ENCODE data around the gene TCTN2. TPM values are rescaled to one million over a fixed set of nuclear protein-coding genes. Genes with fewer than 3 reads are reported as not detected.
A peak's percentile ranks its signal among the peaks of the same experiment; 100 is the strongest.

The TCTN2 gene
- total and polyA plus RNA-seq, 11 donors = 1.3 to 5.7 (median 4.5) TPM

- TF ChIP-seq POLR2A (IDR thresholded peaks at IDR 0.05) (no peak), CTCF (IDR thresholded peaks at IDR 0.05) (no peak)
- no peaks in the 10 kb centered on the region for H3K27me3 ChIP-seq
- intact Hi-C loops (cut with DNase I) = no loop called here
- H3K36me3 ChIP-seq = peaks cover 0 to 99% (median 91%) of the 10 kb centered on the region in 9 donors
- DNase-seq = no peak
- no peak overlapping the region for H3K4me3 ChIP-seq
- peaks cover 0 to 13% (median 0%) of the 10 kb centered on the region in 12 donors for H3K4me1 ChIP-seq
- no peak for ATAC-seq
- no peaks in the 10 kb centered on the region for H3K9me3 ChIP-seq
- WGBS, 4 donors = 78 to 91% (median 85%) methylated on average over 10 of the region's 10 CpGs
- H3K27ac ChIP-seq = peak overlapping the region in 1 of 12 donors; percentile 29
Measured at GRCh38 chr12:123743002-123743401, 72.1 kb downstream of the TCTN2 start.

GRCh38 chr12:123744836-123745235 is 73.9 kb downstream of the TCTN2 start:
- H3K9me3 ChIP-seq = no peaks in the 10 kb centered on the region
- no peak for DNase-seq
- H3K27ac ChIP-seq = no peak overlapping the region
- H3K36me3 ChIP-seq = peaks cover 0 to 98% (median 91%) of the 10 kb centered on the region in 9 donors
- intact Hi-C loops (cut with DNase I) = no loop called here
- peaks cover 0 to 20% (median 0%) of the 10 kb centered on the region in 12 donors for H3K4me1 ChIP-seq
- ATAC-seq = peak in 1 of 4 donors; percentile 50
- H3K4me3 ChIP-seq = no peak overlapping the region
- H3K27me3 ChIP-seq = no peaks in the 10 kb centered on the region
- WGBS, 4 donors = 60 to 76% (median 64%) methylated on average over 4 to 12 of the region's 12 CpGs
- TF ChIP-seq CTCF (IDR thresholded peaks at IDR 0.05) (peak in 4 of 12 donors; percentile 11 to 22 (median 18)), POLR2A (IDR thresholded peaks at IDR 0.05) (no peak)

GRCh38 chr12:123747309-123747708 is 76.4 kb downstream of the TCTN2 start:
- peaks cover 0 to 20% (median 0%) of the 10 kb centered on the region in 12 donors for H3K4me1 ChIP-seq
- H3K27ac ChIP-seq = no peak overlapping the region
- no peak for TF ChIP-seq POLR2A (IDR thresholded peaks at IDR 0.05)
- intact Hi-C loops (cut with DNase I) = no loop called here
- peaks cover 0 to 98% (median 90%) of the 10 kb centered on the region in 9 donors for H3K36me3 ChIP-seq
- ATAC-seq = no peak
- WGBS, 4 donors = 83 to 87% (median 85%) methylated on average over 5 of the region's 5 CpGs
- DNase-seq = no peak
- no peaks in the 10 kb centered on the region for H3K27me3 ChIP-seq
- H3K9me3 ChIP-seq = no peaks in the 10 kb centered on the region
- H3K4me3 ChIP-seq = no peak overlapping the region

GRCh38 chr12:123748161-123748560 is 77.2 kb downstream of the TCTN2 start:
- WGBS, 4 donors = 86 to 94% (median 89%) methylated on average over 6 of the region's 6 CpGs
- Histone ChIP-seq H3K4me3 (no peak overlapping the region), H3K36me3 (peaks cover 0 to 98% (median 87%) of the 10 kb centered on the region in 9 donors), H3K9me3 (no peaks in the 10 kb centered on the region), H3K4me1 (peaks cover 0 to 17% (median 0%) of the 10 kb centered on the region in 12 donors), H3K27ac (no peak overlapping the region), H3K27me3 (no peaks in the 10 kb centered on the region)
- no peak for ATAC-seq
- intact Hi-C loops (cut with DNase I) = no loop called here
- no peak for DNase-seq
- TF ChIP-seq POLR2A (IDR thresholded peaks at IDR 0.05) = no peak
- no peak for TF ChIP-seq CTCF (IDR thresholded peaks at IDR 0.05)

GRCh38 chr12:123748661-123749060 is 77.7 kb downstream of the TCTN2 start:
- Histone ChIP-seq H3K27ac (no peak overlapping the region), H3K4me3 (no peak overlapping the region), H3K27me3 (no peaks in the 10 kb centered on the region), H3K36me3 (peaks cover 0 to 98% (median 89%) of the 10 kb centered on the region in 9 donors), H3K4me1 (peaks cover 0 to 17% (median 0%) of the 10 kb centered on the region in 12 donors), H3K9me3 (no peaks in the 10 kb centered on the region)
- DNase-seq = no peak
- TF ChIP-seq CTCF (IDR thresholded peaks at IDR 0.05) (no peak), POLR2A (IDR thresholded peaks at IDR 0.05) (no peak)
- intact Hi-C loops (cut with DNase I) = no loop called here
- no peak for ATAC-seq
- WGBS, 4 donors = 85 to 94% (median 87%) methylated on average over 4 of the region's 4 CpGs

Data from heart left ventricle (tissue), 16 donors.